ENCODE data around the gene ZKSCAN3. TPM values are rescaled to one million over a fixed set of nuclear protein-coding genes. Genes with fewer than 3 reads are reported as not detected.

Gene ZKSCAN3
- polyA plus RNA-seq, 1 donor from 2014 or later = 14.9 TPM

GRCh38 chr6:28351493-28351925 lies 1.8 kb downstream of the ZKSCAN3 start:
- no peaks in the 10 kb centered on the region for H3K9me3 ChIP-seq (ENCODE audit: low read length)
- no peak overlapping the region for H3K27ac ChIP-seq (ENCODE audit: low read length)
- H3K36me3 ChIP-seq (ENCODE audit: insufficient read depth, low read length) = no peaks in the 10 kb centered on the region
- no peaks in the 10 kb centered on the region for H3K27me3 ChIP-seq (ENCODE audit: insufficient read depth, low read depth, low read length)
- no peak for TF ChIP-seq RAD21 (conservative IDR thresholded peaks at IDR 0.05)
- no peak for TF ChIP-seq TAF1 (IDR thresholded peaks at IDR 0.05; ENCODE audit: low read depth)
- no peak for TF ChIP-seq EP300 (conservative IDR thresholded peaks at IDR 0.05; ENCODE audit: poor library complexity, severe bottlenecking)
- TF ChIP-seq REST (IDR thresholded peaks at IDR 0.05; ENCODE audit: borderline replicate concordance) = no peak
- TF ChIP-seq CTCF (IDR thresholded peaks at IDR 0.05; ENCODE audit: poor library complexity, severe bottlenecking) = no peak
- no peak for TF ChIP-seq MXI1 (conservative IDR thresholded peaks at IDR 0.05; ENCODE audit: poor library complexity, severe bottlenecking)
- TF ChIP-seq SMC3 (conservative IDR thresholded peaks at IDR 0.05; ENCODE audit: poor library complexity) = no peak
- no peak for TF ChIP-seq POLR2AphosphoS5 (IDR thresholded peaks at IDR 0.05)
- TF ChIP-seq EZH2 (IDR thresholded peaks at IDR 0.05; ENCODE audit: borderline replicate concordance, insufficient read depth, low read length, poor library complexity, severe bottlenecking) = no peak
- no peaks in the 10 kb centered on the region for H3K9me2 ChIP-seq (ENCODE audit: insufficient read depth, low read length)
- H3F3A ChIP-seq (ENCODE audit: insufficient read depth, low read length, poor library complexity, severe bottlenecking) = peaks cover 3% of the 10 kb centered on the region
- no peaks in the 10 kb centered on the region for H4K20me1 ChIP-seq (ENCODE audit: insufficient read depth)
- H2AFZ ChIP-seq (ENCODE audit: low read depth, low read length) = no peak overlapping the region
- peak overlapping the region; percentile 74 for H3K4me3 ChIP-seq (ENCODE audit: low read length)
- H3K79me2 ChIP-seq (replicated peaks; ENCODE audit: insufficient read depth, low read length) = peaks cover 30% of the 10 kb centered on the region
- no peak overlapping the region for H3K9ac ChIP-seq (ENCODE audit: low read length)
- peak overlapping the region; percentile 89 for H3K4me2 ChIP-seq (ENCODE audit: low read length)

GRCh38 chr6:28353356-28353755 lies 3.6 kb downstream of the ZKSCAN3 start:
- Histone ChIP-seq H3K4me3 (ENCODE audit: low read length) (no peak overlapping the region), H3K9me2 (ENCODE audit: insufficient read depth, low read length) (no peaks in the 10 kb centered on the region), H3K27ac (ENCODE audit: low read length) (no peak overlapping the region), H3K27me3 (ENCODE audit: insufficient read depth, low read depth, low read length) (no peaks in the 10 kb centered on the region), H2AFZ (ENCODE audit: low read depth, low read length) (no peak overlapping the region), H3F3A (ENCODE audit: insufficient read depth, low read length, poor library complexity, severe bottlenecking) (peaks cover 3% of the 10 kb centered on the region), H3K36me3 (ENCODE audit: insufficient read depth, low read length) (no peaks in the 10 kb centered on the region), H3K79me2 (replicated peaks; ENCODE audit: insufficient read depth, low read length) (peaks cover 30% of the 10 kb centered on the region), H3K9me3 (ENCODE audit: low read length) (no peaks in the 10 kb centered on the region), H4K20me1 (ENCODE audit: insufficient read depth) (no peaks in the 10 kb centered on the region), H3K9ac (ENCODE audit: low read length) (no peak overlapping the region), H3K4me2 (ENCODE audit: low read length) (no peak overlapping the region)
- TF ChIP-seq EZH2 (IDR thresholded peaks at IDR 0.05; ENCODE audit: borderline replicate concordance, insufficient read depth, low read length, poor library complexity, severe bottlenecking) = no peak
- no peak for TF ChIP-seq SMC3 (conservative IDR thresholded peaks at IDR 0.05; ENCODE audit: poor library complexity)
- no peak for TF ChIP-seq TAF1 (IDR thresholded peaks at IDR 0.05; ENCODE audit: low read depth)
- TF ChIP-seq CTCF (IDR thresholded peaks at IDR 0.05; ENCODE audit: poor library complexity, severe bottlenecking) = no peak
- TF ChIP-seq REST (IDR thresholded peaks at IDR 0.05; ENCODE audit: borderline replicate concordance) = no peak
- TF ChIP-seq RAD21 (conservative IDR thresholded peaks at IDR 0.05) = no peak
- no peak for TF ChIP-seq POLR2AphosphoS5 (IDR thresholded peaks at IDR 0.05)
- TF ChIP-seq MXI1 (conservative IDR thresholded peaks at IDR 0.05; ENCODE audit: poor library complexity, severe bottlenecking) = no peak
- TF ChIP-seq EP300 (conservative IDR thresholded peaks at IDR 0.05; ENCODE audit: poor library complexity, severe bottlenecking) = no peak
